Nephron progenitor cell (in vitro differentiated cells): ENCODE results near the gene SSTR1.

Experiments used
- DNase-seq: peaks from one replicate; pipeline ENCODE4 v3.0.0; 2021
- H3K27ac Mint-ChIP-seq: 2 replicates; pipeline ENCODE4 v1.8.0; 2021; ENCODE audit warnings: mild to moderate bottlenecking, moderate library complexity, mixed read lengths
- H3K27me3 Mint-ChIP-seq: 2 replicates; pipeline ENCODE4 v1.8.0; 2021; ENCODE audit warnings: mild to moderate bottlenecking, low read depth, mixed read lengths; ENCODE audit not compliant: poor library complexity
- H3K36me3 Mint-ChIP-seq: 2 replicates; pipeline ENCODE4 v1.8.0; 2021; ENCODE audit warnings: low read depth, mixed read lengths
- H3K4me1 Mint-ChIP-seq: 2 replicates; pipeline ENCODE4 v1.8.0; 2021; ENCODE audit warnings: mixed read lengths
- H3K4me3 Mint-ChIP-seq: 2 replicates; pipeline ENCODE4 v1.8.0; 2021; ENCODE audit warnings: mild to moderate bottlenecking, moderate library complexity, mixed read lengths
- H3K9me3 Mint-ChIP-seq: 2 replicates; pipeline ENCODE4 v1.8.0; 2021; ENCODE audit warnings: mild to moderate bottlenecking, moderate library complexity, mixed read lengths
- CTCF ChIP-seq: fragments of 200-600 bp; sonication (generic); IDR thresholded peaks from 2 replicates; pipeline ENCODE4 v1.5.0; 2021; ENCODE audit warnings: antibody characterized with exemption

SSTR1 gene

DNA sequence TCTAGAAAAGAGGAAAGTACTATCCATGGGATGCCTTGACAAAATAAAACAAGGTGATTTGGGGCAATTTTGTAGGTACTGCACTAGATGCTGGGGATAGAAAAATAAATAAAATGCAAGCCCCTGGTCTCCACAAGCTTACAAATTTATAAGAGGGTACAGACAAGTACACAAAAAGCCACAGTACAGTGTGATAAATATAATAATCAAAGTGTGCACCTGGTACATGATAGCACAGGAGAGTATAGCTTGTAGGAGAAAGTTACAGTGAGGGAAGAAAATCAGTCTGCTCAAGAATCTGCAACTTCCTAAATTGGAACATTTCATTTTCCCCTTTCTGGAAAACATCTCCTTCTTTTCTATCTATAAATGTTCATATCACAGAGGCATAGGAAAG, 3.0 kb upstream of the SSTR1 start:
- H3K36me3 Mint-ChIP-seq = peaks cover 4% of the 10 kb centered on the region
- H3K4me3 Mint-ChIP-seq = no peak overlapping the region
- H3K9me3 Mint-ChIP-seq = peaks cover 22% of the 10 kb centered on the region
- no peak for DNase-seq
- peaks cover 72% of the 10 kb centered on the region for H3K27me3 Mint-ChIP-seq
- peaks cover 21% of the 10 kb centered on the region for H3K4me1 Mint-ChIP-seq
- H3K27ac Mint-ChIP-seq = no peak overlapping the region
- no peak for TF ChIP-seq CTCF

- Mint-ChIP-seq H3K9me3 (peaks cover 27% of the 10 kb centered on the region), H3K4me1 (peaks cover 22% of the 10 kb centered on the region), H3K4me3 (no peak overlapping the region), H3K27me3 (peaks cover 77% of the 10 kb centered on the region), H3K36me3 (peaks cover 4% of the 10 kb centered on the region), H3K27ac (no peak overlapping the region)
- no peak for DNase-seq
- TF ChIP-seq CTCF = no peak
Measured at GRCh38 chr14:38205119-38205813, 2.4 kb upstream of the SSTR1 start.

- Mint-ChIP-seq H3K4me1 (peaks cover 28% of the 10 kb centered on the region), H3K9me3 (peaks cover 32% of the 10 kb centered on the region), H3K36me3 (peaks cover 8% of the 10 kb centered on the region), H3K27ac (no peak overlapping the region), H3K4me3 (no peak overlapping the region), H3K27me3 (peaks cover 81% of the 10 kb centered on the region)
- no peak for TF ChIP-seq CTCF
- DNase-seq = no peak
Measured at GRCh38 chr14:38205949-38206665, 1.6 kb upstream of the SSTR1 start.

DNA sequence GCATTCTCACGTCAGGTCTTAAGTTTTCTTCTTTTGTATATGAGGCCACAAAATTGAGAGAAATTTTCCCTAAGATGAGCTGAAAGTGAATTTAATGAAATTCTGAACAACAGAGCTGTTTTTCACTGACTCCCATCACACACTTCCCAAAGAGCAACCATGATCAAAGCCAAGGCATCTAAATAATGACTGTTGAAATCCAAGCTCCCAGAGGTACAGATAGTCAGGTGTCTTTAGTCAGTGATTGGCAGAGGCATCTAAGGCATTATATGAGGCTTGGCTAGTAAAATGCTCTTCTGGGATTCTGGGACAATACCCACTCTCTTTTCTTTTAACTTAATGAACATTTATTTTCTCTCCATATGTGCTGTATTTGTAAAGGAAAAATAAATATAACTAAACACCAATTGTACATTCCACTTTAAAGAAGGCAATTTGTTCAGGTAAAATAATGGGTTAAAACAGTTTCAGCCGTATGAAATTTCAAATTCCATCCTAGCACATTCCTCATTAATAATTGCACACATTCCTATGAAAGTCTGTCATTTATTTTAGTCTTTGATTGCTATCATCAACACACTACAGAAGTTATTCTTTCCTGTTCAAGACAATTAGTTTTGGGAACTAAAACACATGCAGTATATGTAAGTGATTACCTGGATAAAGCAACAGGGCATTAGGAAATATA, 871 bp upstream of the SSTR1 start:
- TF ChIP-seq CTCF = no peak
- Mint-ChIP-seq H3K27ac (no peak overlapping the region), H3K4me3 (peak overlapping the region; percentile 80), H3K27me3 (peaks cover 84% of the 10 kb centered on the region), H3K36me3 (peaks cover 8% of the 10 kb centered on the region), H3K4me1 (peaks cover 31% of the 10 kb centered on the region), H3K9me3 (peaks cover 32% of the 10 kb centered on the region)
- no peak for DNase-seq

- peak overlapping the region; percentile 80 for H3K4me3 Mint-ChIP-seq
- H3K36me3 Mint-ChIP-seq = peaks cover 8% of the 10 kb centered on the region
- DNase-seq = no peak
- no peak for TF ChIP-seq CTCF
- peaks cover 89% of the 10 kb centered on the region for H3K27me3 Mint-ChIP-seq
- peaks cover 32% of the 10 kb centered on the region for H3K9me3 Mint-ChIP-seq
- H3K4me1 Mint-ChIP-seq = peaks cover 32% of the 10 kb centered on the region
- no peak overlapping the region for H3K27ac Mint-ChIP-seq
Measured at GRCh38 chr14:38207377-38207735, 348 bp upstream of the SSTR1 start.
